ENCODE data around the gene CDKN2B-AS1. TPM values are rescaled to one million over a fixed set of nuclear protein-coding genes. Genes with fewer than 3 reads are reported as not detected.

CDKN2B-AS1 gene
- total and polyA plus RNA-seq, 2 experiments from 2014 or later, result 0.14 TPM; not detected in 1

DNA sequence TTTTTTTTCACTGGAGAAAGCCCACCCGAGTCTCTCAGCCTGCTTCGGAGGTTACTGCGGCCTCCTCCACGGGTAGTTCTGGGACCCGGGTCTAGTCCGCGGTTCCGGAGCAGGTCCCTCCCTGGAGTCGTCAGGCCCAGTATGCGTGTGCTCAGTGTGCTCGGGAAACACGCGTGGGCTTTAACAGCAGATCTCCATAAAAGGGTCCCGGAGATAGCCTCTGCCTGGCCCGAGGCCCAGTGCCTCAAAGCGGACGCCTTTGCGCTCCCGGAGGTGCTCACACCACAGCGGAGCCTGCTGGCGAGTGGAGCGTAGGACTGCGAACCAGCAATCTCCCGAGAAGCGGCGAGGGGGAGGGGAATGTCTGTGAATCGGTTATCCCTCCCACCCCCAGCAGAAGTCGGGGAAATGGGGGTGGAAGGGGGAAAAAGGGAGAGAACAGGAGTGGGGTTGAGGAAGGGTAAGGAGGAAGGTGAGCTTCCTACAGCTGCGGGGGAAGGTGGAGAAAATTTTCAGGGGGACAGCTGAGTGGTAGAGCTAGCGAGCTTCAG, 29.1 kb upstream of the CDKN2B-AS1 start:
- Histone ChIP-seq H3F3A (replicated peaks; ENCODE audit: low read depth) (peaks cover 42% of the 10 kb centered on the region), H3K4me2 (peak overlapping the region; percentile 52), H3K36me3 (ENCODE audit: insufficient read depth) (no peaks in the 10 kb centered on the region; the same call in 1 of the 2 replicates), H2AFZ (peak overlapping the region; percentile 52; the same call in 1 of the 2 replicates), H3K4me1 (ENCODE audit: insufficient read depth) (peaks cover 47% of the 10 kb centered on the region), H4K20me1 (replicated peaks; ENCODE audit: insufficient read depth) (peaks cover 14% of the 10 kb centered on the region), H3K79me2 (replicated peaks; ENCODE audit: insufficient read depth) (no peaks in the 10 kb centered on the region), H3K27me3 (ENCODE audit: insufficient read depth) (peaks cover 93% of the 10 kb centered on the region), H3K9me2 (ENCODE audit: insufficient read depth) (no peaks in the 10 kb centered on the region), H3K27ac (ENCODE audit: low read depth) (no peak overlapping the region), H3K4me3 (peak overlapping the region; percentile 58)
- TF ChIP-seq EZH2 (IDR thresholded peaks at IDR 0.05; ENCODE audit: low read depth, unreplicated experiment), result peak; percentile 50
- TF ChIP-seq POLR2AphosphoS5 (IDR thresholded peaks at IDR 0.05; ENCODE audit: low read depth), result no peak
- no peak for TF ChIP-seq JUNB (IDR thresholded peaks at IDR 0.05; ENCODE audit: unreplicated experiment)
- TF ChIP-seq, protein P1, sequence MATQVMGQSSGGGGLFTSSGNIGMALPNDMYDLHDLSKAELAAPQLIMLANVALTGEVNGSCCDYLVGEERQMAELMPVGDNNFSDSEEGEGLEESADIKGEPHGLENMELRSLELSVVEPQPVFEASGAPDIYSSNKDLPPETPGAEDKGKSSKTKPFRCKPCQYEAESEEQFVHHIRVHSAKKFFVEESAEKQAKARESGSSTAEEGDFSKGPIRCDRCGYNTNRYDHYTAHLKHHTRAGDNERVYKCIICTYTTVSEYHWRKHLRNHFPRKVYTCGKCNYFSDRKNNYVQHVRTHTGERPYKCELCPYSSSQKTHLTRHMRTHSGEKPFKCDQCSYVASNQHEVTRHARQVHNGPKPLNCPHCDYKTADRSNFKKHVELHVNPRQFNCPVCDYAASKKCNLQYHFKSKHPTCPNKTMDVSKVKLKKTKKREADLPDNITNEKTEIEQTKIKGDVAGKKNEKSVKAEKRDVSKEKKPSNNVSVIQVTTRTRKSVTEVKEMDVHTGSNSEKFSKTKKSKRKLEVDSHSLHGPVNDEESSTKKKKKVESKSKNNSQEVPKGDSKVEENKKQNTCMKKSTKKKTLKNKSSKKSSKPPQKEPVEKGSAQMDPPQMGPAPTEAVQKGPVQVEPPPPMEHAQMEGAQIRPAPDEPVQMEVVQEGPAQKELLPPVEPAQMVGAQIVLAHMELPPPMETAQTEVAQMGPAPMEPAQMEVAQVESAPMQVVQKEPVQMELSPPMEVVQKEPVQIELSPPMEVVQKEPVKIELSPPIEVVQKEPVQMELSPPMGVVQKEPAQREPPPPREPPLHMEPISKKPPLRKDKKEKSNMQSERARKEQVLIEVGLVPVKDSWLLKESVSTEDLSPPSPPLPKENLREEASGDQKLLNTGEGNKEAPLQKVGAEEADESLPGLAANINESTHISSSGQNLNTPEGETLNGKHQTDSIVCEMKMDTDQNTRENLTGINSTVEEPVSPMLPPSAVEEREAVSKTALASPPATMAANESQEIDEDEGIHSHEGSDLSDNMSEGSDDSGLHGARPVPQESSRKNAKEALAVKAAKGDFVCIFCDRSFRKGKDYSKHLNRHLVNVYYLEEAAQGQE (IDR thresholded peaks at IDR 0.05; ENCODE audit: unreplicated experiment), result no peak
- TF ChIP-seq, protein P2, sequence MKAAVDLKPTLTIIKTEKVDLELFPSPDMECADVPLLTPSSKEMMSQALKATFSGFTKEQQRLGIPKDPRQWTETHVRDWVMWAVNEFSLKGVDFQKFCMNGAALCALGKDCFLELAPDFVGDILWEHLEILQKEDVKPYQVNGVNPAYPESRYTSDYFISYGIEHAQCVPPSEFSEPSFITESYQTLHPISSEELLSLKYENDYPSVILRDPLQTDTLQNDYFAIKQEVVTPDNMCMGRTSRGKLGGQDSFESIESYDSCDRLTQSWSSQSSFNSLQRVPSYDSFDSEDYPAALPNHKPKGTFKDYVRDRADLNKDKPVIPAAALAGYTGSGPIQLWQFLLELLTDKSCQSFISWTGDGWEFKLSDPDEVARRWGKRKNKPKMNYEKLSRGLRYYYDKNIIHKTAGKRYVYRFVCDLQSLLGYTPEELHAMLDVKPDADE (IDR thresholded peaks at IDR 0.05), result no peak
- TF ChIP-seq EZH2phosphoT487 (IDR thresholded peaks at IDR 0.05; ENCODE audit: unreplicated experiment), result peak; percentile 54
- no peak for TF ChIP-seq CREB1 (CRISPR knock-in tag; IDR thresholded peaks at IDR 0.05; ENCODE audit: low read depth)
- TF ChIP-seq STAT1 (IDR thresholded peaks at IDR 0.05; ENCODE audit: unreplicated experiment), result no peak
- TF ChIP-seq ZNF331 (CRISPR knock-in tag; IDR thresholded peaks at IDR 0.05; ENCODE audit: low read depth), result no peak
- TF ChIP-seq, protein P3, sequence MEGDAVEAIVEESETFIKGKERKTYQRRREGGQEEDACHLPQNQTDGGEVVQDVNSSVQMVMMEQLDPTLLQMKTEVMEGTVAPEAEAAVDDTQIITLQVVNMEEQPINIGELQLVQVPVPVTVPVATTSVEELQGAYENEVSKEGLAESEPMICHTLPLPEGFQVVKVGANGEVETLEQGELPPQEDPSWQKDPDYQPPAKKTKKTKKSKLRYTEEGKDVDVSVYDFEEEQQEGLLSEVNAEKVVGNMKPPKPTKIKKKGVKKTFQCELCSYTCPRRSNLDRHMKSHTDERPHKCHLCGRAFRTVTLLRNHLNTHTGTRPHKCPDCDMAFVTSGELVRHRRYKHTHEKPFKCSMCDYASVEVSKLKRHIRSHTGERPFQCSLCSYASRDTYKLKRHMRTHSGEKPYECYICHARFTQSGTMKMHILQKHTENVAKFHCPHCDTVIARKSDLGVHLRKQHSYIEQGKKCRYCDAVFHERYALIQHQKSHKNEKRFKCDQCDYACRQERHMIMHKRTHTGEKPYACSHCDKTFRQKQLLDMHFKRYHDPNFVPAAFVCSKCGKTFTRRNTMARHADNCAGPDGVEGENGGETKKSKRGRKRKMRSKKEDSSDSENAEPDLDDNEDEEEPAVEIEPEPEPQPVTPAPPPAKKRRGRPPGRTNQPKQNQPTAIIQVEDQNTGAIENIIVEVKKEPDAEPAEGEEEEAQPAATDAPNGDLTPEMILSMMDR (conservative IDR thresholded peaks at IDR 0.05; ENCODE audit: low read depth in 2 of 2), result peak; percentile 54 to 56
- TF ChIP-seq, protein P4, sequence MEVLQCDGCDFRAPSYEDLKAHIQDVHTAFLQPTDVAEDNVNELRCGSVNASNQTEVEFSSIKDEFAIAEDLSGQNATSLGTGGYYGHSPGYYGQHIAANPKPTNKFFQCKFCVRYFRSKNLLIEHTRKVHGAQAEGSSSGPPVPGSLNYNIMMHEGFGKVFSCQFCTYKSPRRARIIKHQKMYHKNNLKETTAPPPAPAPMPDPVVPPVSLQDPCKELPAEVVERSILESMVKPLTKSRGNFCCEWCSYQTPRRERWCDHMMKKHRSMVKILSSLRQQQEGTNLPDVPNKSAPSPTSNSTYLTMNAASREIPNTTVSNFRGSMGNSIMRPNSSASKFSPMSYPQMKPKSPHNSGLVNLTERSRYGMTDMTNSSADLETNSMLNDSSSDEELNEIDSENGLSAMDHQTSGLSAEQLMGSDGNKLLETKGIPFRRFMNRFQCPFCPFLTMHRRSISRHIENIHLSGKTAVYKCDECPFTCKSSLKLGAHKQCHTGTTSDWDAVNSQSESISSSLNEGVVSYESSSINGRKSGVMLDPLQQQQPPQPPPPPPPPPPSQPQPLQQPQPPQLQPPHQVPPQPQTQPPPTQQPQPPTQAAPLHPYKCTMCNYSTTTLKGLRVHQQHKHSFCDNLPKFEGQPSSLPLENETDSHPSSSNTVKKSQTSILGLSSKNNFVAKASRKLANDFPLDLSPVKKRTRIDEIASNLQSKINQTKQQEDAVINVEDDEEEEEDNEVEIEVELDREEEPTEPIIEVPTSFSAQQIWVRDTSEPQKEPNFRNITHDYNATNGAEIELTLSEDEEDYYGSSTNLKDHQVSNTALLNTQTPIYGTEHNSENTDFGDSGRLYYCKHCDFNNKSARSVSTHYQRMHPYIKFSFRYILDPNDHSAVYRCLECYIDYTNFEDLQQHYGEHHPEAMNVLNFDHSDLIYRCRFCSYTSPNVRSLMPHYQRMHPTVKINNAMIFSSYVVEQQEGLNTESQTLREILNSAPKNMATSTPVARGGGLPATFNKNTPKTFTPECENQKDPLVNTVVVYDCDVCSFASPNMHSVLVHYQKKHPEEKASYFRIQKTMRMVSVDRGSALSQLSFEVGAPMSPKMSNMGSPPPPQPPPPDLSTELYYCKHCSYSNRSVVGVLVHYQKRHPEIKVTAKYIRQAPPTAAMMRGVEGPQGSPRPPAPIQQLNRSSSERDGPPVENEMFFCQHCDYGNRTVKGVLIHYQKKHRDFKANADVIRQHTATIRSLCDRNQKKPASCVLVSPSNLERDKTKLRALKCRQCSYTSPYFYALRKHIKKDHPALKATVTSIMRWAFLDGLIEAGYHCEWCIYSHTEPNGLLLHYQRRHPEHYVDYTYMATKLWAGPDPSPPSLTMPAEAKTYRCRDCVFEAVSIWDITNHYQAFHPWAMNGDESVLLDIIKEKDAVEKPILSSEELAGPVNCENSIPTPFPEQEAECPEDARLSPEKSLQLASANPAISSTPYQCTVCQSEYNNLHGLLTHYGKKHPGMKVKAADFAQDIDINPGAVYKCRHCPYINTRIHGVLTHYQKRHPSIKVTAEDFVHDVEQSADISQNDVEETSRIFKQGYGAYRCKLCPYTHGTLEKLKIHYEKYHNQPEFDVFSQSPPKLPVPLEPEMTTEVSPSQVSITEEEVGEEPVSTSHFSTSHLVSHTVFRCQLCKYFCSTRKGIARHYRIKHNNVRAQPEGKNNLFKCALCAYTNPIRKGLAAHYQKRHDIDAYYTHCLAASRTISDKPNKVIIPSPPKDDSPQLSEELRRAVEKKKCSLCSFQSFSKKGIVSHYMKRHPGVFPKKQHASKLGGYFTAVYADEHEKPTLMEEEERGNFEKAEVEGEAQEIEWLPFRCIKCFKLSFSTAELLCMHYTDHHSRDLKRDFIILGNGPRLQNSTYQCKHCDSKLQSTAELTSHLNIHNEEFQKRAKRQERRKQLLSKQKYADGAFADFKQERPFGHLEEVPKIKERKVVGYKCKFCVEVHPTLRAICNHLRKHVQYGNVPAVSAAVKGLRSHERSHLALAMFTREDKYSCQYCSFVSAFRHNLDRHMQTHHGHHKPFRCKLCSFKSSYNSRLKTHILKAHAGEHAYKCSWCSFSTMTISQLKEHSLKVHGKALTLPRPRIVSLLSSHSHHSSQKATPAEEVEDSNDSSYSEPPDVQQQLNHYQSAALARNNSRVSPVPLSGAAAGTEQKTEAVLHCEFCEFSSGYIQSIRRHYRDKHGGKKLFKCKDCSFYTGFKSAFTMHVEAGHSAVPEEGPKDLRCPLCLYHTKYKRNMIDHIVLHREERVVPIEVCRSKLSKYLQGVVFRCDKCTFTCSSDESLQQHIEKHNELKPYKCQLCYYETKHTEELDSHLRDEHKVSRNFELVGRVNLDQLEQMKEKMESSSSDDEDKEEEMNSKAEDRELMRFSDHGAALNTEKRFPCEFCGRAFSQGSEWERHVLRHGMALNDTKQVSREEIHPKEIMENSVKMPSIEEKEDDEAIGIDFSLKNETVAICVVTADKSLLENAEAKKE (CRISPR knock-in tag; IDR thresholded peaks at IDR 0.05), result no peak
- Mint-ChIP-seq H3K4me1 (peaks cover 40% of the 10 kb centered on the region), H3K9me3 (no peaks in the 10 kb centered on the region; the same call in 1 of the 3 replicates), H3K36me3 (ENCODE audit: low read depth) (no peaks in the 10 kb centered on the region; the same call in 2 of the 3 replicates), H3K4me3 (peak overlapping the region; percentile 26), H3K27me3 (ENCODE audit: insufficient read depth, low read depth, poor library complexity) (peaks cover 79% of the 10 kb centered on the region), H3K27ac (no peak overlapping the region)
- peak; percentile 73 for ATAC-seq
- peak; percentile 84 for DNase-seq (ENCODE audit: low spot score)

Measured in GM23338 (cell line).